MM.1S (cell line): Measurements from ENCODE around the gene FAM3B.

Experiments used
- DNase-seq: peaks from one replicate; pipeline ENCODE4 v3.0.0-alpha.2; 2015
- H2AFZ ChIP-seq: fragments of 300-600 bp; sonication (generic); 2 replicates; pipeline ENCODE4 v1.6.0; 2016; ENCODE audit warnings: antibody characterized with exemption, low read length
- H3F3A ChIP-seq: fragments of 300-600 bp; sonication (generic); 2 replicates; pipeline ENCODE4 v1.6.1; 2016; ENCODE audit warnings: mild to moderate bottlenecking, antibody characterized with exemption, low read length, moderate library complexity, mixed read lengths; ENCODE audit not compliant: insufficient read depth
- H3K27ac ChIP-seq: fragments of 300-600 bp; sonication (generic); 2 replicates; pipeline ENCODE4 v1.5.1; 2016; ENCODE audit warnings: mild to moderate bottlenecking, low read length
- H3K27me3 ChIP-seq: fragments of 300-600 bp; sonication (generic); replicated peaks from 2 replicates; pipeline ENCODE4 v1.6.0; 2016; ENCODE audit warnings: low read length; ENCODE audit not compliant: insufficient read depth
- H3K36me3 ChIP-seq: fragments of 300-600 bp; sonication (generic); replicated peaks from 2 replicates; pipeline ENCODE4 v1.6.1; 2016; ENCODE audit warnings: mild to moderate bottlenecking, low read length, mixed read lengths; ENCODE audit not compliant: insufficient read depth
- H3K4me1 ChIP-seq: fragments of 300-600 bp; sonication (generic); 2 replicates; pipeline ENCODE4 v1.6.1; 2016; ENCODE audit warnings: low read length, mixed read lengths
- H3K4me2 ChIP-seq: fragments of 300-600 bp; sonication (generic); 2 replicates; pipeline ENCODE4 v1.6.0; 2016; ENCODE audit warnings: low read depth, low read length
- H3K4me3 ChIP-seq: fragments of 300-600 bp; sonication (generic); 2 replicates; pipeline ENCODE4 v1.5.1; 2016; ENCODE audit warnings: low read length, mixed read lengths
- H3K79me2 ChIP-seq: fragments of 300-600 bp; sonication (generic); 2 replicates; pipeline ENCODE4 v1.6.1; 2016; ENCODE audit warnings: mixed run types, low read length, mixed read lengths
- H3K9ac ChIP-seq: fragments of 300-600 bp; sonication (generic); 2 replicates; pipeline ENCODE4 v1.6.1; 2016; ENCODE audit warnings: low read length, mixed read lengths
- H3K9me2 ChIP-seq: fragments of 300-600 bp; sonication (generic); replicated peaks from 2 replicates; pipeline ENCODE4 v1.6.1; 2016; ENCODE audit warnings: mild to moderate bottlenecking, low read length, mixed read lengths; ENCODE audit not compliant: insufficient read depth
- H3K9me3 ChIP-seq: fragments of 300-600 bp; sonication (generic); replicated peaks from 2 replicates; pipeline ENCODE4 v1.6.1; 2016; ENCODE audit warnings: mild to moderate bottlenecking, low read length, mixed read lengths; ENCODE audit not compliant: insufficient read depth
- H4K20me1 ChIP-seq: fragments of 300-600 bp; sonication (generic); 2 replicates; pipeline ENCODE4 v1.6.1; 2016; ENCODE audit warnings: mild to moderate bottlenecking, low read length, moderate library complexity, mixed read lengths; ENCODE audit not compliant: insufficient read depth
- CTCF ChIP-seq: fragments of 300-600 bp; sonication (generic); IDR thresholded peaks from 2 replicates; pipeline ENCODE4 v1.5.1; 2016; ENCODE audit warnings: antibody characterized with exemption, low read length, mixed read lengths
- EZH2 ChIP-seq: fragments of 300-600 bp; sonication (generic); optimal IDR thresholded peaks from 2 replicates; pipeline ENCODE3; 2017; ENCODE audit warnings: low read depth, mild to moderate bottlenecking, antibody characterized with exemption, low read length, mixed read lengths
- EZH2phosphoT487 ChIP-seq: fragments of 300-600 bp; sonication (generic); IDR thresholded peaks from 2 replicates; pipeline ENCODE4 v1.6.1; 2018; ENCODE audit warnings: antibody characterized with exemption, low read length

The FAM3B gene

GRCh38 chr21:41373253-41373652 is 56.7 kb downstream of the FAM3B start:
- Histone ChIP-seq H3K9ac (no peak overlapping the region), H3K27ac (no peak overlapping the region), H3K4me2 (no peak overlapping the region), H3K4me1 (no peaks in the 10 kb centered on the region), H4K20me1 (no peaks in the 10 kb centered on the region), H2AFZ (no peak overlapping the region), H3F3A (no peaks in the 10 kb centered on the region), H3K9me3 (no peaks in the 10 kb centered on the region), H3K27me3 (peaks cover 11% of the 10 kb centered on the region), H3K36me3 (no peaks in the 10 kb centered on the region), H3K4me3 (no peak overlapping the region), H3K79me2 (no peaks in the 10 kb centered on the region), H3K9me2 (no peaks in the 10 kb centered on the region)
- TF ChIP-seq CTCF (no peak), EZH2 (no peak)
- DNase-seq, result no peak

GRCh38 chr21:41373763-41374162 is 57.2 kb downstream of the FAM3B start:
- no peaks in the 10 kb centered on the region for H3F3A ChIP-seq
- no peak overlapping the region for H3K27ac ChIP-seq
- DNase-seq, result no peak
- no peak overlapping the region for H2AFZ ChIP-seq
- H3K36me3 ChIP-seq, result no peaks in the 10 kb centered on the region
- no peaks in the 10 kb centered on the region for H3K9me3 ChIP-seq
- peaks cover 1% of the 10 kb centered on the region for H3K4me1 ChIP-seq
- H3K79me2 ChIP-seq, result no peaks in the 10 kb centered on the region
- no peak overlapping the region for H3K9ac ChIP-seq
- H3K27me3 ChIP-seq, result peaks cover 7% of the 10 kb centered on the region
- H3K4me2 ChIP-seq, result no peak overlapping the region
- TF ChIP-seq EZH2phosphoT487, result no peak
- no peak for TF ChIP-seq EZH2
- TF ChIP-seq CTCF, result no peak
- no peak overlapping the region for H3K4me3 ChIP-seq
- no peaks in the 10 kb centered on the region for H3K9me2 ChIP-seq
- H4K20me1 ChIP-seq, result no peaks in the 10 kb centered on the region

GRCh38 chr21:41374177-41374712 is 57.6 kb downstream of the FAM3B start:
- Histone ChIP-seq H3K79me2 (no peaks in the 10 kb centered on the region), H3K36me3 (no peaks in the 10 kb centered on the region), H3K9ac (no peak overlapping the region), H2AFZ (no peak overlapping the region), H3K27me3 (peaks cover 2% of the 10 kb centered on the region), H3K4me3 (no peak overlapping the region), H3K4me1 (peaks cover 6% of the 10 kb centered on the region), H3K9me2 (no peaks in the 10 kb centered on the region), H3F3A (no peaks in the 10 kb centered on the region), H3K4me2 (no peak overlapping the region), H4K20me1 (no peaks in the 10 kb centered on the region), H3K9me3 (no peaks in the 10 kb centered on the region), H3K27ac (no peak overlapping the region)
- TF ChIP-seq CTCF (no peak), EZH2 (no peak), EZH2phosphoT487 (no peak)
- DNase-seq, result no peak
